ENCODE measurements around the gene RALGDS. TPM values are rescaled to one million over a fixed set of nuclear protein-coding genes. Genes with fewer than 3 reads are reported as not detected.
"Not testable (repeated sequence)": the region's sequence is repeated elsewhere in the genome, so short reads cannot be mapped to it uniquely, and the experiment has no call there.

RALGDS gene
- polyA plus RNA-seq, 1 donor = 34.6 TPM

DNA sequence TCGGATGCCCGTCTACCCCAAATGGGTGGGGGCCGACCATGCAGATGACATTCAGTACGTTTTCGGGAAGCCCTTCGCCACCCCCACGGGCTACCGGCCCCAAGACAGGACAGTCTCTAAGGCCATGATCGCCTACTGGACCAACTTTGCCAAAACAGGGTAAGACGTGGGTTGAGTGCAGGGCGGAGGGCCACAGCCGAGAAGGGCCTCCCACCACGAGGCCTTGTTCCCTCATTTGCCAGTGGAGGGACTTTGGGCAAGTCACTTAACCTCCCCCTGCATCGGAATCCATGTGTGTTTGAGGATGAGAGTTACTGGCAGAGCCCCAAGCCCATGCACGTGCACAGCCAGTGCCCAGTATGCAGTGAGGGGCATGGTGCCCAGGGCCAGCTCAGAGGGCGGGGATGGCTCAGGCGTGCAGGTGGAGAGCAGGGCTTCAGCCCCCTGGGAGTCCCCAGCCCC, 50.5 kb downstream of the RALGDS start:
- DNase-seq = not testable (repeated sequence)

DNA sequence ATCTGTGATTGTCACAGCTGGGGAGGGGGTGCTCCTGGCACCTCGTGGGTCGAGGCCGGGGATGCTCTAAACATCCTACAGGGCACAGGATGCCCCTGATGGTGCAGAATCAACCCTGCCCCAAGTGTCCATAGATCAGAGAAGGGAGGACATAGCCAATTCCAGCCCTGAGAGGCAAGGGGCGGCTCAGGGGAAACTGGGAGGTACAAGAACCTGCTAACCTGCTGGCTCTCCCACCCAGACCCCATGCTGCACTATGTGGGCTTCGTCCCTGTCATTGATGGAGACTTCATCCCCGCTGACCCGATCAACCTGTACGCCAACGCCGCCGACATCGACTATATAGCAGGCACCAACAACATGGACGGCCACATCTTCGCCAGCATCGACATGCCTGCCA, 52.6 kb downstream of the RALGDS start:
- DNase-seq = not testable (repeated sequence)

DNA sequence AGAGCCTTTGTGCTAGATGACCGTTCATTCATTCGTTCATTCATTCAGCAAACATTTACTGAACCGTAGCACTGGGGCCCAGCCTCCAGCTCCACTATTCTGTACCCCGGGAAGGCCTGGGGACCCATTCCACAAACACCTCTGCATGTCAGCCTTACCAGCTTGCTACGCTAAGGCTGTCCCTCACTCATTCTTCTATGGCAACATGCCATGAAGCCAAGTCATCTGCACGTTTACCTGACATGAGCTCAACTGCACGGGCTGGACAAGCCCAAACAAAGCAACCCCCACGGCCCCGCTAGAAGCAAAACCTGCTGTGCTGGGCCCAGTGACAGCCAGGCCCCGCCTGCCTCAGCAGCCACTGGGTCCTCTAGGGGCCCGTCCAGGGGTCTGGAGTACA, 53.2 kb downstream of the RALGDS start:
- DNase-seq = no peak

GRCh38 chr9:133067006-133067405, 54.0 kb downstream of the RALGDS start:
- DNase-seq = no peak

DNA sequence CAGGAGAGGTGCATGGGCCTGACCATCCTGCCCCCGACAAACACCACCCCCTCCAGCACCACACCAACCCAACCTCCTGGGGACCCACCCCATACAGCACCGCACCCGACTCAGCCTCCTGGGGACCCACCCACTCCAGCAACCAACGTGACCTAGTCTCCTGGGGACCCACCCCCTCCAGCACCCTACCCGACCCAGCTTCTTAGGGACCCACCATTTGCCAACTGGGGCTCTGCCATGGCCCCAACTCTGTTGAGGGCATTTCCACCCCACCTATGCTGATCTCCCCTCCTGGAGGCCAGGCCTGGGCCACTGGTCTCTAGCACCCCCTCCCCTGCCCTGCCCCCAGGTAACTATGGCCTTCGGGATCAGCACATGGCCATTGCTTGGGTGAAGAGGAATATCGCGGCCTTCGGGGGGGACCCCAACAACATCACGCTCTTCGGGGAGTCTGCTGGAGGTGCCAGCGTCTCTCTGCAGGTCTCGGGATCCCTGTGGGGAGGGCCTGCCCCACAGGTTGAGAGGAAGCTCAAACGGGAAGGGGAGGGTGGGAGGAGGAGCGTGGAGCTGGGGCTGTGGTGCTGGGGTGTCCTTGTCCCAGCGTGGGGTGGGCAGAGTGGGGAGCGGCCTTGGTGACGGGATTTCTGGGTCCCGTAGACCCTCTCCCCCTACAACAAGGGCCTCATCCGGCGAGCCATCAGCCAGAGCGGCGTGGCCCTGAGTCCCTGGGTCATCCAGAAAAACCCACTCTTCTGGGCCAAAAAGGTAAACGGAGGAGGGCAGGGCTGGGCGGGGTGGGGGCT, 54.7 kb downstream of the RALGDS start:
- DNase-seq = no peak

DNA sequence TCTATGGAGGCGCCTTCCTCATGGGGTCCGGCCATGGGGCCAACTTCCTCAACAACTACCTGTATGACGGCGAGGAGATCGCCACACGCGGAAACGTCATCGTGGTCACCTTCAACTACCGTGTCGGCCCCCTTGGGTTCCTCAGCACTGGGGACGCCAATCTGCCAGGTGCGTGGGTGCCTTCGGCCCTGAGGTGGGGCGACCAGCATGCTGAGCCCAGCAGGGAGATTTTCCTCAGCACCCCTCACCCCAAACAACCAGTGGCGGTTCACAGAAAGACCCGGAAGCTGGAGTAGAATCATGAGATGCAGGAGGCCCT, 56.0 kb downstream of the RALGDS start:
- DNase-seq = no peak

DNA sequence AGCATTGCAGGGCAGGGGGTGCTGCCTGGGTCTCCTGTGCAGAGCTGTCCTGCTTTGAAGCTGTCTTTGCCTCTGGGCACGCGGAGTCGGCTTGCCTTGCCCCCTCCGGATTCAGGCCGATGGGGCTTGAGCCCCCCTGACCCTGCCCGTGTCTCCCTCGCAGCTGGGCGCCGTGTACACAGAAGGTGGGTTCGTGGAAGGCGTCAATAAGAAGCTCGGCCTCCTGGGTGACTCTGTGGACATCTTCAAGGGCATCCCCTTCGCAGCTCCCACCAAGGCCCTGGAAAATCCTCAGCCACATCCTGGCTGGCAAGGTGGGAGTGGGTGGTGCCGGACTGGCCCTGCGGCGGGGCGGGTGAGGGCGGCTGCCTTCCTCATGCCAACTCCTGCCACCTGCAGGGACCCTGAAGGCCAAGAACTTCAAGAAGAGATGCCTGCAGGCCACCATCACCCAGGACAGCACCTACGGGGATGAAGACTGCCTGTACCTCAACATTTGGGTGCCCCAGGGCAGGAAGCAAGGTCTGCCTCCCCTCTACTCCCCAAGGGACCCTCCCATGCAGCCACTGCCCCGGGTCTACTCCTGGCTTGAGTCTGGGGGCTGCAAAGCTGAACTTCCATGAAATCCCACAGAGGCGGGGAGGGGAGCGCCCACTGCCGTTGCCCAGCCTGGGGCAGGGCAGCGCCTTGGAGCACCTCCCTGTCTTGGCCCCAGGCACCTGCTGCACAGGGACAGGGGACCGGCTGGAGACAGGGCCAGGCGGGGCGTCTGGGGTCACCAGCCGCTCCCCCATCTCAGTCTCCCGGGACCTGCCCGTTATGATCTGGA, 56.6 kb downstream of the RALGDS start:
- DNase-seq = no peak

DNA sequence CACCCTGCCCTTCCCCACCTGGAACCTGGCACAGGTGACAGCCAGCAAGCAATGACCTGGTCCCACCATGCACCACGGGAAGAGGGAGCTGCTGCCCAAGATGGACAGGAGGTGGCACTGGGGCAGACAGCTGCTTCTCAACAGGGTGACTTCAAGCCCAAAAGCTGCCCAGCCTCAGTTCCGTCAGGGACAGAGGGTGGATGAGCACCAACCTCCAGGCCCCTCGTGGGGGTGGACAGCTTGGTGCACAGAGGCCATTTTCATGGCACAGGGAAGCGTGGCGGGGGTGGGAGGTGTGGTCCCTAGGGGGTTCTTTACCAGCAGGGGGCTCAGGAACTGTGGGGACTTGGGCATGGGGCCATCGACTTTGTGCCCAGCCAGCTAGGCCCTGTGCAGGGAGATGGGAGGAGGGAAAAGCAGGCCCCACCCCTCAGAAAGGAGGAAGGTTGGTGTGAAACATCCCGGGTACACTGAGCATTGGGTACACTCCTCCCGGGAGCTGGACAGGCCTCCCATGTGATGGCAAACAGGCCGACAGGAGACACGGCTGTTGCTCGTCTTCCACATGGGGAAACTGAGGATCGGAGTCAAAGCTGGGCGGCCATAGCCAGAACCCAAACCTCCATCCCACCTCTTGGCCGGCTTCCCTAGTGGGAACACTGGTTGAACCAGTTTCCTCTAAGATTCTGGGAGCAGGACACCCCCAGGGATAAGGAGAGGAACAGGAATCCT, 57.4 kb downstream of the RALGDS start:
- no peak for DNase-seq

DNA sequence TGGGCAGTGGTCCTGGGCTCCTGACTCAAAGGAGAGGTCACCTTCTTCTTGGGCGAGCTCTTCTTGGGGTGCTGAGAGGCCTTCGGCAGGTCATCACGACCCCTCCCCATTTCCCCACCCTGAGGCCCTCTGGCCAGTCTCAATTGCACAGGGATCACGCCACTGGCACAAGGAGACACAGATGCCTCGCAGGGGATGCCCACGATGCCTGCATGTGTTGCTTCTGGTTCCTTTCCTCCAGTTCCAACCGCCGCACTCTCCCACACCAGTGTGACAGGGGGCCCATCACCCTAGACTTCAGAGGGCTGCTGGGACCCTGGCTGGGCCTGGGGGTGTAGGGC, 57.9 kb downstream of the RALGDS start:
- DNase-seq = no peak

DNA sequence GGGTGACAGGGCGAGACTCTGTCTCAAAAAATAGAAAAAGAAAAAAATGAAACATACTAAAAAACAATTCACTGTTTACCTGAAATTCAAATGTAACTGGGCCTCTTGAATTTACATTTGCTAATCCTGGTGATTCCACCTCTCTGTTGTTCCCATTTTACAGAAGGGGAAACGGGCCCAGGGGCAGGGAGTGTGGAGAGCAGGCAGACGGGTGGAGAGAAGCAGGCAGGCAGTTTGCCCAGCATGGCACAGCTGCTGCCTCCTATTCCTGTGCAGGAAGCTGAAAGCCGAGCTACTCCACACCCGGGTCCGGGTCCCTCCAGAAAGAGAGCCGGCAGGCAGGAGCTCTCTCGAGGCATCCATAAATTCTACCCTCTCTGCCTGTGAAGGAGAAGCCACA, 58.5 kb downstream of the RALGDS start:
- not testable (repeated sequence) for DNase-seq

GRCh38 chr9:133061764-133062145, 59.3 kb downstream of the RALGDS start, which contains the start of gene CEL:
TSS of gene CEL (plus strand) at chr9:133061981. CDS start at chr9:133062003, 22 bp downstream.
- DNase-seq = not testable (repeated sequence)

- not testable (repeated sequence) for DNase-seq
Measured at GRCh38 chr9:133061019-133061763, 59.8 kb downstream of the RALGDS start.

DNA sequence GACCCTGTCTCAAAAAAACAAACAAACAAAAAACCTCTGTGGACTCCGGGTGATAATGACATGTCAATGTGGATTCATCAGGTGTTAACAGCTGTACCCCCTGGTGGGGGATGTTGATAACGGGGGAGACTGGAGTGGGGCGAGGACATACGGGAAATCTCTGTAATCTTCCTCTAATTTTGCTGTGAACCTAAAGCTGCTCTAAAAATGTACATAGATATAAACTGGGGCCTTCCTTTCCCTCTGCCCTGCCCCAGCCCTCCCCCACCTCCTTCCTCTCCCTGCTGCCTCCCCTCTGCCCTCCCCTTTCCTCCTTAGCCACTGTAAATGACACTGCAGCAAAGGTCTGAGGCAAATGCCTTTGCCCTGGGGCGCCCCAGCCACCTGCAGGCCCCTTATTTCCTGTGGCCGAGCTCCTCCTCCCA, 60.6 kb downstream of the RALGDS start:
- no peak for DNase-seq

GRCh38 chr9:133059623-133060022, 61.4 kb downstream of the RALGDS start:
- DNase-seq = no peak

DNA sequence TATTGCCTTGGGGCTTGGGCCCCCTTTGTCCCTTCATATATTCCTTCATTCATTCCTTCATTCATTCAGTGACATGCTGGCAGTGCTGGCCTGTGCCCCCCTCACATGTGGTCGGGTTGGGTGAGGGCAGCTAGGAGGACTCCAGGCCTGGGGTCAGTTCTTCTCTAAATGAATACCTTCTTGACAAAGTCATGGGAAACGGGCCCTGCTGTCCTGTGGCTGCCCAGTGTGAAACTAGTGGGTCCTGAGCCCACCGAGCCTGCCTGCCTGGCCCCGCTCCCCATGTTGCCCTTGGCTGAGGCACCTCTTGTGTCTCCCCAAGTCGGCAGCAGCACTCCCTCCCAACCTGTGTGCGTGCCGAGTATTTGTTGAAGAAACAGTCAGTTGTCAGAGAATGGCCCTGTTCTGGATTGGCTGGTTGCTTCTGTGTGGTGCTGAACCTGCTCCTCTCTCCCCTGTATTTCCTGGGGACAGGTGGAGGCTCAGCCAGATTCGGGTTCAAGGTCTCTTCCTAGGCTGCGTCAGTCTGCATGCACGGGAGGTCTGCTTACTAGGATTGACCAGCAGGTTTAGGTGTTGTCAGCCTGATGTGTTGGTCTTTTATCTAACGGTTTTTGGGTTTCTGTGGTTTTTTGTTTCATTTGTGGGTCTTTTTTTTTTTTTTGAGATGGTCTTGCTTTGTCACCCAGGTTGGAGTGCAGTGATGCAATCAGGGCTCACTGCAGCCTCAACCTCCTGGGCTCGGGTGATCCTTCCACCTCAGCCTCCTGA, 62.3 kb downstream of the RALGDS start:
- DNase-seq = no peak

DNA sequence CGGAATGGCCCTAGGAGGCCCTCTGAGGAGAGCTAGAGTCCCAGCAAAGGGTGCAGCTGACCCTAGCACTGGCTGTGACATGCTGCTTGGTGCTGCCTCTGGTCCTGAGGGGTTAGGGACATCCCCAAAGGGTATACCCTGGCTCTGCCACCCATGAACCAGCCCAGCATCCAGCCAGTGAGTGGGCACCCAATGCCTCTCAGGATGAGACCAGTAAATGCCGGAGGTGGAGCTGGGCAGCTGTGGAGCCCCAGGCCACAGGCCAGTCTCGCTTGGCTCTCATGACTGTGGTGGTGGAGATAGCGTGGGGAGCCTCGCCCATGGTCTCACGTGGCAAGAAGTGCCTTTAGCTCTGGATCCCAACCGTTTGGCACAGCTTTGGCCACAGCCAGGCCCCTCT, 63.0 kb downstream of the RALGDS start:
- DNase-seq = no peak

GRCh38 chr9:133057553-133057952, 63.5 kb downstream of the RALGDS start:
- DNase-seq = no peak

DNA sequence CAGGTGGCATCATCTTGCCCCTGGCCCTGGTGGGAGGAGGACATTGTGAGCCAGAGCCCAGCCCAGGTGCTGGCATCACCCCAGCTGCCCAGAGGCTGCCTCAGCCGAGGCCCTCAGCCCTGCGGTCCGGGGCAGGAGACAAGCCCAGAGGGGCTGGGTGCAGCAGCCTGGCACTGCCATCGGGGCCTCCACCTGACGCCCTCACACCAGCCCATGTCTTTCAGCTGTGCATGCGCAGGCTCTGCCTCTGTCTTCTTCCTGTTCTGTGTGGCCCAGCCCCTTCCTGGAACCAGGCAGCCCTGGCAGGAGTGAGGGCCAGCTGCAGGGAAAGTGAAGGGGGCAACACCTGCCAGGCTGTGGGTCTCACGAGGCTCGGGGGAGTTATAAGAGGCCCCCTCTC, 64.0 kb downstream of the RALGDS start:
- DNase-seq = no peak

DNA sequence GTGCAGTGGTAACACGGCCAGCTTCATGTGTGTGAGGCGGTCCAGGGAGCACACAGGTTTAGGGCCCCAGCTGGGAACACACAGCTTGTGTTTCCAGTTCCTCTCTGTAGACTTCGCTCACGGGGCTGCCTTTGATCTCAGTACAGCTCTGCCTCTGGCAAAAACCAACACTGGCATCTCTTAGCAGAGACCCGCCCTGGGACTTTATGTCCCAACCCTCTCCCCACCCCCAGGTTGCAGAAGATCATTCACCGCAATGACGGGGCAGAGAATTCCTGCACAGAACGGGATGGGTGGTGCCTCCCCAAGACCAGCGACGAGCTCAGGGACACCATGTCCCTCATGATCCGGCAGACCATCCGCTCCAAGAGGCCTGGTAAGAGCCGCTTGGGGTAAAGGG, 64.5 kb downstream of the RALGDS start:
- DNase-seq = no peak

- DNase-seq = no peak
Measured at GRCh38 chr9:133055788-133056420, 65.1 kb downstream of the RALGDS start.

GRCh38 chr9:133054966-133055365, 66.1 kb downstream of the RALGDS start:
- no peak for DNase-seq
